Nephron (organoid): Measurements from ENCODE around the gene C20orf202.

ENCODE experiments used
- H3K27ac Mint-ChIP-seq, 3 experiments: 2 replicates each; pipeline ENCODE4 v1.8.0; 2020; ENCODE audit warnings: mixed read lengths in 3 of 3, mild to moderate bottlenecking in 2 of 3, moderate library complexity in 1 of 3
- H3K27me3 Mint-ChIP-seq: 2 replicates; pipeline ENCODE4 v1.8.0; 2021; ENCODE audit warnings: low read depth, mild to moderate bottlenecking, moderate library complexity, mixed read lengths
- H3K36me3 Mint-ChIP-seq: 2 replicates; pipeline ENCODE4 v1.8.0; 2020; ENCODE audit warnings: low read depth, mixed read lengths
- H3K4me1 Mint-ChIP-seq: 2 replicates; pipeline ENCODE4 v1.8.0; 2020; ENCODE audit warnings: mixed read lengths
- H3K4me3 Mint-ChIP-seq, 3 experiments: 2 replicates each; pipeline ENCODE4 v1.8.0; 2020; ENCODE audit warnings: mild to moderate bottlenecking in 3 of 3, mixed read lengths in 3 of 3, moderate library complexity in 2 of 3
- H3K9me3 Mint-ChIP-seq: 2 replicates; pipeline ENCODE4 v1.8.0; 2020; ENCODE audit warnings: mixed read lengths
- CTCF ChIP-seq, 3 experiments: fragments of 200-600 bp; sonication (generic); IDR thresholded peaks; one replicate each; pipeline ENCODE4 v1.5.0; 2021; ENCODE audit warnings: antibody characterized with exemption in 3 of 3; ENCODE audit not compliant: unreplicated experiment in 3 of 3

Gene C20orf202

GRCh38 chr20:1198751-1199150 lies 4.5 kb upstream of the C20orf202 start:
- no peaks in the 10 kb centered on the region for H3K4me1 Mint-ChIP-seq
- H3K27me3 Mint-ChIP-seq: peaks cover 14% of the 10 kb centered on the region
- H3K4me3 Mint-ChIP-seq: no peak overlapping the region
- no peaks in the 10 kb centered on the region for H3K36me3 Mint-ChIP-seq
- TF ChIP-seq CTCF (IDR thresholded peaks at IDR 0.05; ENCODE audit: unreplicated experiment in 3 of 3): no peak
- H3K27ac Mint-ChIP-seq: no peak overlapping the region
- H3K9me3 Mint-ChIP-seq: no peaks in the 10 kb centered on the region

- Mint-ChIP-seq H3K4me1 (no peaks in the 10 kb centered on the region), H3K27me3 (peaks cover 14% of the 10 kb centered on the region), H3K27ac (no peak overlapping the region), H3K36me3 (no peaks in the 10 kb centered on the region), H3K4me3 (no peak overlapping the region), H3K9me3 (no peaks in the 10 kb centered on the region)
- no peak for TF ChIP-seq CTCF (IDR thresholded peaks at IDR 0.05; ENCODE audit: unreplicated experiment in 3 of 3)
Observed at GRCh38 chr20:1199212-1199873, 3.9 kb upstream of the C20orf202 start.

GRCh38 chr20:1199964-1200363 lies 3.3 kb upstream of the C20orf202 start:
- no peaks in the 10 kb centered on the region for H3K36me3 Mint-ChIP-seq
- no peak overlapping the region for H3K27ac Mint-ChIP-seq
- peaks cover 14% of the 10 kb centered on the region for H3K27me3 Mint-ChIP-seq
- no peaks in the 10 kb centered on the region for H3K4me1 Mint-ChIP-seq
- no peaks in the 10 kb centered on the region for H3K9me3 Mint-ChIP-seq
- no peak overlapping the region for H3K4me3 Mint-ChIP-seq
- TF ChIP-seq CTCF (IDR thresholded peaks at IDR 0.05; ENCODE audit: unreplicated experiment in 3 of 3): no peak

- Mint-ChIP-seq H3K27me3 (peaks cover 3% of the 10 kb centered on the region), H3K36me3 (no peaks in the 10 kb centered on the region), H3K27ac (no peak overlapping the region), H3K4me1 (no peaks in the 10 kb centered on the region), H3K9me3 (no peaks in the 10 kb centered on the region), H3K4me3 (no peak overlapping the region)
- TF ChIP-seq CTCF (IDR thresholded peaks at IDR 0.05; ENCODE audit: unreplicated experiment in 3 of 3): no peak
Observed at GRCh38 chr20:1203630-1204029, 376 bp downstream of the C20orf202 start.

- Mint-ChIP-seq H3K4me3 (no peak overlapping the region), H3K9me3 (no peaks in the 10 kb centered on the region), H3K27me3 (peaks cover 2% of the 10 kb centered on the region), H3K4me1 (no peaks in the 10 kb centered on the region), H3K27ac (no peak overlapping the region), H3K36me3 (no peaks in the 10 kb centered on the region)
- no peak for TF ChIP-seq CTCF (IDR thresholded peaks at IDR 0.05; ENCODE audit: unreplicated experiment in 3 of 3)
Observed at GRCh38 chr20:1204113-1204512, 859 bp downstream of the C20orf202 start.

GRCh38 chr20:1204576-1204975 lies 1.3 kb downstream of the C20orf202 start:
- no peaks in the 10 kb centered on the region for H3K36me3 Mint-ChIP-seq
- H3K27me3 Mint-ChIP-seq: peaks cover 7% of the 10 kb centered on the region
- H3K9me3 Mint-ChIP-seq: no peaks in the 10 kb centered on the region
- TF ChIP-seq CTCF (IDR thresholded peaks at IDR 0.05; ENCODE audit: unreplicated experiment in 3 of 3): no peak
- H3K4me3 Mint-ChIP-seq: no peak overlapping the region
- no peaks in the 10 kb centered on the region for H3K4me1 Mint-ChIP-seq
- no peak overlapping the region for H3K27ac Mint-ChIP-seq
